BJ (cell line): Measurements from ENCODE around the gene LECT2. TPM values are rescaled to one million over a fixed set of nuclear protein-coding genes. Genes with fewer than 3 reads are reported as not detected.

ENCODE experiments used
- CTCF ChIA-PET: fragments of 350-600 bp; formaldehyde crosslinking; extraction: SDS; loops from one replicate; lab custom pipeline; 2021; ENCODE audit warnings: antibody characterized with exemption, inconsistent platforms; lab: Yijun Ruan, JAX
- POLR2A ChIA-PET: fragments of 300-600 bp; sonication (Branson Sonifier 250); formaldehyde crosslinking; extraction: SDS; loops from one replicate; lab custom pipeline; 2021; ENCODE audit warnings: antibody characterized with exemption; lab: Charles Lee
- DNase-seq: peaks from one replicate; pipeline ENCODE4 v3.0.0-alpha.2; 2011; ENCODE audit warnings: low read depth
- H3K27me3 ChIP-seq: 2 replicates; pipeline ENCODE4 v1.6.0; 2011; ENCODE audit warnings: low read length; ENCODE audit not compliant: control insufficient read depth, insufficient read depth
- H3K36me3 ChIP-seq: 2 replicates; pipeline ENCODE4 v1.5.1; 2011; ENCODE audit warnings: low read length; ENCODE audit not compliant: control insufficient read depth, insufficient read depth
- H3K4me3 ChIP-seq: 2 replicates; pipeline ENCODE4 v1.5.1; 2011; ENCODE audit warnings: low read depth, mild to moderate bottlenecking, control low read depth, low read length
- polyA plus RNA-seq: library from polyadenylated mRNA; depleted of rRNA; stranded (reverse); fragments of >200 nt; gene quantifications from 2 replicates; pipeline ENCODE4 v1.2.3, GENCODE V29; 2011
- TF ChIP-seq, protein P1 (sequence below): IDR thresholded peaks from 2 replicates; pipeline ENCODE4 v1.5.1; 2011; ENCODE audit warnings: low read depth, mild to moderate bottlenecking, control low read depth, inconsistent platforms, low read length, moderate library complexity; ENCODE audit not compliant: insufficient read depth

The LECT2 gene
- polyA plus RNA-seq, 1 experiment: not detected

DNA sequence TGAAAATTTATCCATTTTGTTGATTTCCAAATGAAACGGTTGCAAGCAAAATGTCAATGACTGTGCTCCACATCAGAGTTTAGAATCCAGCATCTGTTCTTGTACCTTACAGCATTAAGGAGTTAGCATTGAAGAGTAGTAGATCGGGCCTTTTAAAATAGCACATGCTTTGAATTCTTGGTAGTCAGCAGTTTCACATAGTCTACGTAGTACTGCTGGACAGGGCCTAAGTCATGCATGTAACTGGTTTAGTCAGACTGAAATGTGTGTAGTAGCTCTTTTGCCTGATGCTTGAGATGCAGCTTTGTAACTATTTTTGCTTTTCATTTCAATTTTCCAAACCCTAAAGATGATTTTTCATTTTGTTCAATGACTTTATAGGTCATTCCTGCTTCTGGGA is 19.8 kb downstream of the LECT2 start:
- ChIA-PET CTCF (interaction anchor here (1.3 kb wide), 1 partner anchor 147 kb away, joined by 5 read pairs; no protein-coding TSS in a partner anchor), POLR2A (no interaction called here)
- Histone ChIP-seq H3K4me3 (no peak overlapping the region), H3K27me3 (peaks cover 13% of the 10 kb centered on the region), H3K36me3 (no peaks in the 10 kb centered on the region)
- TF ChIP-seq, protein P1, sequence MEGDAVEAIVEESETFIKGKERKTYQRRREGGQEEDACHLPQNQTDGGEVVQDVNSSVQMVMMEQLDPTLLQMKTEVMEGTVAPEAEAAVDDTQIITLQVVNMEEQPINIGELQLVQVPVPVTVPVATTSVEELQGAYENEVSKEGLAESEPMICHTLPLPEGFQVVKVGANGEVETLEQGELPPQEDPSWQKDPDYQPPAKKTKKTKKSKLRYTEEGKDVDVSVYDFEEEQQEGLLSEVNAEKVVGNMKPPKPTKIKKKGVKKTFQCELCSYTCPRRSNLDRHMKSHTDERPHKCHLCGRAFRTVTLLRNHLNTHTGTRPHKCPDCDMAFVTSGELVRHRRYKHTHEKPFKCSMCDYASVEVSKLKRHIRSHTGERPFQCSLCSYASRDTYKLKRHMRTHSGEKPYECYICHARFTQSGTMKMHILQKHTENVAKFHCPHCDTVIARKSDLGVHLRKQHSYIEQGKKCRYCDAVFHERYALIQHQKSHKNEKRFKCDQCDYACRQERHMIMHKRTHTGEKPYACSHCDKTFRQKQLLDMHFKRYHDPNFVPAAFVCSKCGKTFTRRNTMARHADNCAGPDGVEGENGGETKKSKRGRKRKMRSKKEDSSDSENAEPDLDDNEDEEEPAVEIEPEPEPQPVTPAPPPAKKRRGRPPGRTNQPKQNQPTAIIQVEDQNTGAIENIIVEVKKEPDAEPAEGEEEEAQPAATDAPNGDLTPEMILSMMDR: no peak
- no peak for DNase-seq

DNA sequence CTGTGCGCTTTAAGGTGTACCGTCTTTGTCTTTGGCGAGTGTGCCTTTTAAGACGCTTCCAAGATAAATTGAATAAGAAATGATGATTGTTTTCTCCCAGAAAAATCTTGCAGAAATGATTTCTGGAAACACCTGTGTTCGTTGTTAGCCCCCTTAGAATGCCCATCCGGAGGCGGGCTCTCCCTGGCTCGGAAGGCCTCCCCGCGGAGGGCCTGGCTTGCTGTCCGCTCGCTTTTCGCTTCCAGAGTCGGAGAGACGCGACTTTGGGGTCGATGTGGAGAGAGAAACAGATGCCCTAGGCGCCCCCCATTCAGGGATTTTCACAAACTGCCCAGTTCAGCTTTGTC is 23.9 kb downstream of the LECT2 start:
- ChIA-PET CTCF (interaction anchor here (1.4 kb wide), 1 partner anchor 131 kb away, joined by 3 read pairs; no protein-coding TSS in a partner anchor), POLR2A (no interaction called here)
- Histone ChIP-seq H3K4me3 (no peak overlapping the region), H3K27me3 (peaks cover 14% of the 10 kb centered on the region), H3K36me3 (no peaks in the 10 kb centered on the region)
- DNase-seq: no peak
- TF ChIP-seq, protein P1: no peak

DNA sequence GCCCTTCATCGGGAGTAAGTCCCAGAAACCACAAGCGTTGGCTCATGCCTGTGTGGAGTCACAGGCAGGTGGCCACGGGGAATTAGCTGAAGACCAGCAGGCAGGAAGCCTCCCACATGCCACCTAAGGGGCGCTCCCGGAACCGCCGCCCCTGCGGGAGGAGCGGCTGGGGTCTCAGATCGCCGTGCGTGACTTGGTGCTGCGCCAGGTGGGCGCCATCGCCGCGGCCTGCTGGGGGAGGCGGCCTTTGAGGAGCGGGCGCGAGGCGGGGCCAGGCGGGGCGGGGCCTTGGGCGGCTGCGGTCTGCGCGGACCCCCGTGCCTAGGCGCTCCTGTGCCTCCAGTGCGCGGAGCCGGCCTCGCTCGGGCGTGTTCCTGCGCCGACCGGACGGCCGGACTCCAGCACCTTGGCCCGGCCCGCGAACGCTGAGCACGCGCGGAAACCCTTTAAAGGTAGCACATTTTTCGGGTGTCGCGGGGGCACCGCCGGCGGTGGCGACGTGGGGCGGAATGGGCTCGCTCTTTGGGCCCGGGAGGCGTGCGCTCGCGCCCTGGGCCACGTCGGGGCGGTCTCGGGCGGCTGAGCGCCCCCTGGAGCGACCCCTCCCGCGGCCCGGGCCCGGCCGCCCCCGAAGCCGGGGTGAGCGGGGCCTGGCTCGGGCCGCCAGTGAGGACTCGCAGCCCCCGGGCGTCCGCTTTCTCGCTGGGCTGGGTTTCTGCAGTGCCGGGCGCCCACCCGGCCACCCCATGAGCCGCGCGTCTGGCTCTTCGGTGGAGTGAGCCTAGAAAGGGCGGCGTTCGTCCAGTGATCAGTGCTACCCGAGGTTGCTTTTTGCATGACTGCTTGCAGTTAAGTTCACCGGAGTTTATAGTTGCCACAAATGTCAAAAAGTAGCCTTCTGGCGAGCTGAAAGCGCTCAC is 24.5 kb downstream of the LECT2 start:
- ChIA-PET POLR2A (no interaction called here), CTCF (interaction anchor here (1.4 kb wide), 1 partner anchor 132 kb away, joined by 3 read pairs; no protein-coding TSS in a partner anchor)
- H3K27me3 ChIP-seq: peaks cover 14% of the 10 kb centered on the region
- no peak overlapping the region; the same call in 1 of the 2 replicates for H3K4me3 ChIP-seq
- TF ChIP-seq, protein P1: no peak
- no peaks in the 10 kb centered on the region for H3K36me3 ChIP-seq
- DNase-seq: no peak

DNA sequence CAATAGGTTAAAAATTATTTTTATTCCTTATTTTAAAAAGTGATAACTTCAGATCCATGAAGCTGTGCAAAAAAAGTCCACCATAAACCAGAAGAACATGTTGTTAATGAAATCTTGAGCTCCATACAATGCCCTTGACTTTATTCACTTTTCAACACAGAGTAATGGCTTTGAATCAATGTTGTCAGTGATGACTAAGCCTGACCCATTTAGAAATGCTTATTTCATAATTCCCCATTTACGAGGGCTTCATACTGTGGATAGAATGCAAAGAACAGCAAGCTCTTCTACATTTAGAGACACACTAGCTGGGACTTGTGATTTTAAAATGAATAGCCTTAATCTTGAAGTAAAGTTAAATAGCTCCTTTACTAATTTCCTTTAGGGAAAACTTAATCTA is 33.4 kb downstream of the LECT2 start:
- no peak overlapping the region for H3K4me3 ChIP-seq
- no peak for DNase-seq
- H3K27me3 ChIP-seq: peaks cover 2% of the 10 kb centered on the region
- ChIA-PET CTCF (interaction anchor here (0.9 to 1.2 kb wide), 6 partner anchors 11 to 289 kb away, joined by 3 to 5 read pairs (median 4); no protein-coding TSS in a partner anchor), POLR2A (no interaction called here)
- no peaks in the 10 kb centered on the region for H3K36me3 ChIP-seq
- TF ChIP-seq, protein P1: no peak

DNA sequence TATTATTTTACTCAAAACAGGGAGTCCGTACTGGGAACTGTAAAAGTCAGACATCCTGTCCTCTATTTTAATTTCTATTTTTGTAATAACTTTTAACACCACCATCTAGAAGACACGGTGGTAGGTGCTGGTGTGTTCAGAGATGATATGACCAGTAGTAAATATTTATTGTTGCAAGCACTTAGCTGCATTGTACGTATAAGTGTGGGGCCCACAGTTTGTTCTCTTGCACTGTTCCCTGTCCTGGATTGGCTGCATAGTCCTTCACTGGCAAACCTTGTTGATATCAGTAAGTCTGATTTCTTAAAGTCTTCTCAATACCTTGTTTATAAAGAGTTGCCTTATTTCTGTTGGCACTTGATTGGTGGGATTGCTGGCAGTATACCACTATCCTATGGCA is 34.6 kb downstream of the LECT2 start:
- POLR2A ChIA-PET: no interaction called here
- TF ChIP-seq, protein P1: no peak
- no peak for DNase-seq
- Histone ChIP-seq H3K4me3 (no peak overlapping the region), H3K27me3 (peaks cover 3% of the 10 kb centered on the region), H3K36me3 (no peaks in the 10 kb centered on the region)
- CTCF ChIA-PET: interaction anchor here (1.1 kb wide), 1 partner anchor 142 kb away, joined by 4 read pairs; no protein-coding TSS in a partner anchor
